Heart left ventricle (tissue), 13 donors: ENCODE measurements around the gene SAMD11.
"Not testable (repeated sequence)": the region's sequence is repeated elsewhere in the genome, so short reads cannot be mapped to it uniquely, and the experiment has no call there.

Experiments used
- CTCF ChIP-seq, 12 donors: fragments of 200-600 bp; sonication (generic) in 4 of 12; IDR thresholded peaks; one replicate each; pipeline versions ENCODE4 v1.5.0 to v1.8.0; 2018 to 2022; ENCODE audit warnings: antibody characterized with exemption in 12 of 12, mild to moderate bottlenecking in 5 of 12
- POLR2A ChIP-seq, 2 donors: fragments of 450-650 bp; IDR thresholded peaks; one replicate each; pipeline ENCODE4 v1.6.1; 2017; ENCODE audit warnings: antibody characterized with exemption in 2 of 2, mild to moderate bottlenecking in 2 of 2, moderate library complexity in 2 of 2
- donor health status: ischemic (EF 13 %, LVEDD 7.1; RV severe dilation, severe dysfunction).
- donor health status: DM: no; HTN: yes; CAD: no.
- donor health status: DM: no; HTN: no; CAD: no.
- donor health status: ischemic (EF 25% LVEDD 6.9; RV normal size, moderate dysfunction).
- donor health status: ischemic (EF 25% LVEDD 5.7; RV mildly dilated, moderate dysfunction).
- donor health status: ischemic (EF 35%, LVEDD 5.7; RV mildly dilated, moderate dysfunction).
- donor health status: nonischemic (EF 11% LVEDD 7.7; RV severe dilation, severe dysfunction).
- donor health status: DM: yes; HTN: yes; CAD: no.
- donor health status: PGD.
- donor health status: ischemic (EF 29% LVEDD 5.4; RV normal size, mild dysfunction).
- donor health status: nonischemic (EF 23%, LVEDD 6.1; RV moderate dilation, normal function).

DNA sequence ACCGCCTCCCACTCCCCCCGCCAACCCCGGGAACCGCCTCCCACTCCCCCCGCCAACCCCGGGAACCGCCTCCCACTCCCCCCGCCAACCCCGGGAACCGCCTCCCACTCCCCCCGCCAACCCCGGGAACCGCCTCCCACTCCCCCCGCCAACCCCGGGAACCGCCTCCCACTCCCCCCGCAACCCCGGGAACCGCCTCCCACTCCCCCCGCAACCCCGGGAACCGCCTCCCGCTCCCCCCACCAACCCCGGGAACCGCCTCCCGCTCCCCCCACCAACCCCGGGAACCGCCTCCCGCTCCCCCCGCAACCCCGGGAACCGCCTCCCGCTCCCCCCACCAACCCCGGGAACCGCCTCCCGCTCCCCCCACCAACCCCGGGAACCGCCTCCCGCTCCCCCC lies 53.1 kb downstream of the SAMD11 start:
- TF ChIP-seq CTCF, POLR2A (IDR thresholded peaks at IDR 0.05): not testable (repeated sequence)
